NCI-H128 (cell line): ENCODE results near the gene CD276.
"Not testable (repeated sequence)": the region's sequence is repeated elsewhere in the genome, so short reads cannot be mapped to it uniquely, and the experiment has no call there.

ENCODE experiments used
- DNase-seq: peaks from one replicate; lab custom pipeline; 2025; ENCODE audit not compliant: unreplicated experiment; lab: John Stamatoyannopoulos, UW

Gene CD276

DNA sequence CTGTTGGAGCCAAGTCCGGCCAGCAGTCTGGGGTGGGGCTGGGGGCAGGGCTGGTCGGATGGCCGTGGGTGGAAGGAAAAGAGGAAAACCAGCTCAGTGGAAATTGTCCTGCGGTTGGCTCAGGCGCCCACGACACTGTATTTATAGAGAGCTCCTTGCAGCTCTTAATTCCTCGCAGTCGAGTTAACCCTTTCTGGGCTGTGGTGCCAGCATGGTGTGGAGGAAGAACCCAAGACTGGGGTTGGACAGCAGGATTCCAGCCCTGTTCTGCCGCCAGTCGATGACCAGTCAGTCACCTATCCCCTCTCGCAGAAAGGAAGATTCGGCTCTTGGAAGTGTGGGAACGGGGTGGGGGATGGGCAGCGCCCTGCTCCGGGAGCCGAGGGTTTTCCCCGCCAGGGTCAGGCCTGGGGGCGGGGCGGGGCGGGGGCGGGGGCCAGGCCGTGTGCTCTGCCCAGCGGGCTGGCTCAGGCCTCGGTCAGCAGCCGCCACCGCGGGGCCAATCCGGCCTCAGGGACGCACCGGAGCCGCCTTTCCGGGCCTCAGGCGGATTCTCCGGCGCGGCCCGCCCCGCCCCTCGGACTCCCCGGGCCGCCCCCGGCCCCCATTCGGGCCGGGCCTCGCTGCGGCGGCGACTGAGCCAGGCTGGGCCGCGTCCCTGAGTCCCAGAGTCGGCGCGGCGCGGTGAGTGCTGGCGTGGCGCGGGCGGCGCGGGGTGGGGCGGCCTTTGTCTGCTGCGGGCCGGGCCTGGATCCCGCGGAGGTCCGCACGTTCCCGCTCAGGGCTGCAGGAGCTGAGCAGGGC, at the start of gene CD276:
TSS of gene CD276 (plus strand) at position 607 of the 804 bp plus-strand sequence. CDS start 15,257 bp downstream, outside the sequence.
- no peak for DNase-seq

DNA sequence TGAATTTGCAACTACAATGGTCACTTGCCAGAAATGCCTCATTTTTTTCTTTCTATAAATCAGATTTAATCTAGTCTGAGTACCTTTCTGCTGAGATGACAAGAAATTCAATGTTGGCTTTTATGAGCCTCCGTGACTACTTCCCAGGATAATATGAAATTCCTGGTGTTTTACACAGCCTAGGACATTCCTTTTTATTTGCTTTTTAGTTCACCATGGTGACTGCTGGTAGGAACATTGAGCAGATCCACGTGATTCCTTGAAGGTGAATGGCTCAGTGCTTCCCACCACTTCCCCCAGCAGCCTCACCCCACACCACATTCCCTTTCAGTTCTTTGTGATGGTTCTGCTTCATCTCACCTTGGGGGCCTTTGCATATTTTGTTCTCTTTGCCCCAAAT, 46.7 kb upstream of the CD276 start:
- no peak for DNase-seq

DNA sequence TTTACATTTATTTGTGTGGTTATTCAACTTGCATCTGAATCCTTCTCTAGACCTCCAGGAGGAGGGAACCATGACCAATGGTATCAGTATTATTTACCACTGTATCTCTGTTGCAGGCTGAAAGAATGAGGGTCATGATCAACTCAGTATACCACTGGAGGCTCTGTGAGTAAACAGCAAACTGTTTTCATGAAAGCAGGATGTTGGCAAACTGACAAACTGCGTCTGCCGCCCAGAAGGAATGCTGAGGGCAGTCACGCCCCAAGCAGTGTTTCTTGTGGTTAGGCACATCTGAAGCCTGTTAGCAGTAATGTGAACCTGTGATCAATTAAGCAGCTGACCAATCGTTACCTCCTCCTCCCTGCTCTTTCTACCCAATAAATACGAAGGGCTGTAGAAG, 44.7 kb upstream of the CD276 start:
- DNase-seq, result not testable (repeated sequence)

DNA sequence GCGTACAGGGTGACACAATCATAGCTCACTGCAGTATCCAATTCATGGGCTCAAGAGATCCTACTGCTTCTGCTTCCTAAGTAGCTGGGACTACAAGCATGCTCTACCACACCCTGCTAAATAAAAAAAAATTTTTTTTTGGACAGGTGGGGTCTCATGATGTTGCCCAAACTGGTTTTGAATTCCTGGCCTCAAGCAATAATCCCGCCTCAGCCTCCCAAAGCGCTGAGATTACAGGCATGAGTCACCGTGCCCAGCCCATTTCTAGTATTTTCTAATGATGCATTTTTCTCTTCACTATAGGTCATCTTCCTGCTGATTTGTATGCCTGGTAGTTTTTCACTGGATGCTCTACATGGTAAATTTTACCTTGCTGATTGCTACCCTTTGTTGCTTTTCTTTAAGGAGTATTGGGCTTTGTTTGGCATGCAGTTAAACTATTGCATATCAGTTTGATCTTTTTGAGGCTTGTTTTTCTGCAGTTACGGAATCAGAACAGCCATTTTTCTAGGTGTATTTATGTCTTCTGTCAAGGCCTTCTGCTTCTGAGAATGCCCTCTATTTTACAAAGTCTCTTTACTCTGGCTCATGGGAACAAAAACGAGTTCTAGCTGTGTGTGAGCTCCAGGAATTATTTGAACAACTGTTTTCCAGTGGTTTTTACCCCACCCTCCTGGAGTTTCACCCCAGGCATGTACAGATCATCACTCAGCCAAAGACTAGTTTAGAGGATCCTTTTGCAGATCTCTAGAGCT, 36.7 kb upstream of the CD276 start:
- no peak for DNase-seq

DNA sequence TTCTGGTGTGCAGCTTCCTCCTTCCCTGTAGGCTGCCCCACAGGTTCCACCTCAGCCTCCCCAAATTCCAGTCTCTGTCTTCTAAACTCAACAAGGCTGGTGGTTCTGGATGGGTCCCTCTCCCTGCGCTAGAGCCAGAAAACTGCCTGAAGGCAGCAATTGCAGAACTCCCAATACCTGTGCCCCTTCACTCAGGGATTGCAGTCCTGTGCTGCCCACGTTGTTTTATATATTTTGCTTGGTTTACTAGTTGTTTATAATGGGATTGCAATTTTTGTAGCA, 36.2 kb upstream of the CD276 start:
- no peak for DNase-seq

DNA sequence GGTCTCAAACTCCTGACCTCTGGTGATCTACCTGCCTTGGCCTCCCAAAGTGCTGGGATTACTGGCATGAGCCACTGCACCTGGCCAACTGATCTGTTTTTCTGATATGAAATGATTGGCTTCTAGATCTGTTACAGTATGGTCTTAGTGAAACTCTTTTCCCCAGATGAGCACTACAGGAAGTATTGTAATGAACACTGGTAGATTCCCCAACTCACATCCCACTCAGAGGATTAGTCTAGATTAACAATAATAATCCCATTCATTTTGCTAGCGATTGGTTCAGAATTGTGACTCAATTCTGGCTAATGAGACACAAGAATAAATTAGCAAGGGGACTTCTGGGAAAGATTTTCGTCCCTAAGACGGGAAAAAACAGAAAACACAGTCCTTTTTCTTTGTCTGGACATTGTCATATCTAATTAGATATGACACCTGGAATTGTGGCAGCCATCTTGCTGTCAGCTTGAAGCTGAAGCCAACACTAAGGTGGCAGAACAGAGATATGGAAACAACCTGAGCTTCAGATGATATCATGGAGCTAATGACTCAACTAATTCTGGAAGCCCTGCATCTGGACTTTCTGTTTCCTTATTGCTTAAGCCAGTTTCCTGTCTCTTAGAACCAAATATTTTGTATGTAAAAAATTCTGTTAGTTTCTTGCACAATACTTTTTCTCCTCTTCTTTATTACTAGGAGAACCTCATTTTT, 33.6 kb upstream of the CD276 start:
- DNase-seq, result no peak

DNA sequence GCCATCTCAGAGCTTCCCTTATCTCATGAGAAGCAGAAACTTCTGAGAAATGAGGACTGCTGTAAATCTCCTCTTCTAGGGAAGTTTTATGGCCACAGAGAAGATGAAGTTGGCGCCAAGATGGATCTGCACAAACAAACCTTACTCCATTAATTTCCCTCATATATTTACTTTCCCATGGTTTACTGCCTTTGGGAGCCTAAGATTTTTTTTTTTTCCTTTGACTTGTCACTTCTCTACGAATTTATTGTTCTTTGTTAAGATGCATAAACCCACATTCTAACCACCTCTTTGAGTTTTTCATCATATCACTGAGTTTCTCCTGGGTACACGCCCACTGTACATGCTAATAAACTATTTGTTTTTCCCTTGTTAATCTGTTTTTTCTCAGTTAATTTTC, 29.5 kb upstream of the CD276 start:
- no peak for DNase-seq

DNA sequence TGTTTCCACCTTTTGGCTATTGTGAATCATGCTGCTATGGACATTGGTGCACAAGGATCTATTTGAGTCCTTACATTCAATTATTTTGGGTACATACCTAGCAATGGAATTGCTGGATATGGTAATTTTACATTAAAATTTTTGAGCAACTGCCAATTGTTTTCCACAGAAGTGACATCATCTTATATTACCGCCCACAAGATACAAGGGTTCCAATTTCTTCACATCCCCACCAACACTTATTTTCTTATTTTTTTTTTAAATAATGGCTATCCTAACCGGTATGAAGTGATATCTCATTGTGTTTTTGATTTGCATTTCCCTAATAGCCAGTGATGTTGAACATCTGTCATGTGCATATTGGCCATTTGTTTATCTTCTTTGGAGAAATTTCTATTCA, 28.5 kb upstream of the CD276 start:
- DNase-seq, result no peak

DNA sequence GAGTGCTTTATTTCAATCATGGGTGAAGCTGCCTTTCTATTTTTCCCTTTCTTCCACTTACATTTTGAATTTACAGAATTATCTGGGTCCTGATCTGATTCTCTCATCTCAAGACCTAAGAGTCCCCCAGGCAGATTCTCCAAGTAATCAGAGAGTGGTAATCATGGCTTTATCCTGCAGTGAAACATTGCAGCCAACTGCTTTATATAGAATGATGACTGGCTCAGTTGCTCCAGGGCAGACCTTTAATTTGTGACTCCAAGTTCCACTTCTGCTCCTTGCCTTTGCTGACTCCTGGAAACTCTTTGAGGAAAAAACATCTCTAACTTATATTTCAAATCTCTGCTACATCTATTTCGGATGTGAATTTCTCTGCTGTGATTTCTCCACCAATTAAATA, 25.5 kb upstream of the CD276 start:
- DNase-seq, result no peak

DNA sequence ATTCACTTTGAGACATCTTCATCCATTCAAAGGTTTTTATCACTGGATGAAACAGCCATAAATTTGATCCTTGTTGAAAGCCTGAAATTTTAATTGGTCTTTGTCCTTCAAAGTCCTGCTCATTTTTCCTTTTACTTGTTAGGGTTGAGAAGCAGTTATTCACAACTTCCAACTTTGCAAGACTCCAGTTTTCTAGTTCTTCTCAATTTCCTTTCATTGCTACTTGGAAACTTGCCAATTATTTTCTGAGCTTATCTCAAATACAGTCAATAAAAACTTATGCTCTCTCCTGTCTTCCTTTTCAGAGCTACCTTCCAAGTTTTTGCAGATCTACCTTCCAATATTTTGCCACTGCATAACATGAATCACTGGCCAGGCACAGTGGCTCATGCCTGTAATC, 23.7 kb upstream of the CD276 start:
- no peak for DNase-seq

DNA sequence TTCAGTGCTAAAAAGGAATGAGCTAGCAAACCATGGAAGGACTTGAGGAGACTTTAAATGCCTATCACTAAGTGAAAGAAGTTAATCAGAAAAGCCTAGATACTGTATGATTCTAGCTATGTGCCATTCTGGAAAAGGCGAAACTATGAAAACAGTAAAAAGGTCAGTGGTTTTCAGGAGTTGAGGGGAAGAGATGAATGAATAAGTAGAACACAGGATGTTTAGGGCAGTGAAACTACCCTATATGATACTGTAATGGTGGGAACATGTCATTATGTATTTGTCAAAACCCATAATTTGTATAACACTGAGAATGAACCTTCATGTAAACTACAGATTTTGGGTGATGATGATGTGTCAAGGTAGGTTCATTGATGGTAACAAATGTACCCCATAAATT, 9.6 kb upstream of the CD276 start:
- DNase-seq, result no peak

DNA sequence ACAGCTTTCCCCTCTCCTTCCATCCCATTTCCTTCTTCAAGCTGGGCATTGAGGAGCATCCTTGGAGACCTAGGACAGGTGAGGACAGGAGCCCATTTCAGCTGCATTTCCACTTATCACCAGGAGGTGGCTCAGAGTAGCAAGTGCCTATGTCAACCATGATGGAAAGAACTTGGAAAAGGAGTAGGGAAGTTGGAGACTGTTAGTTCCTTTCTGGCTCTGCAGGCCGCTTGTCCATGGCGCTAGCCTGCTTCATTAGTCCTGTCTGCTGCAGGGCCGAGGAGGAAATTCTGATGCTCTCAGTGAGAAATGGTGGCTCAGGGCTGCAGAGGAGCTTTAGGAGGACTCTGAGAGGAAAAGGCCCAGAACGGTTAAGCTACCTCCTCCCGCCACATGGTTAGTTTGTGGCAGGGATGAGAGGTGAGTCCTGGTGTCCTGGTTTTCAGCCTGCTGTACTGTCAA, 7.0 kb upstream of the CD276 start:
- no peak for DNase-seq

DNA sequence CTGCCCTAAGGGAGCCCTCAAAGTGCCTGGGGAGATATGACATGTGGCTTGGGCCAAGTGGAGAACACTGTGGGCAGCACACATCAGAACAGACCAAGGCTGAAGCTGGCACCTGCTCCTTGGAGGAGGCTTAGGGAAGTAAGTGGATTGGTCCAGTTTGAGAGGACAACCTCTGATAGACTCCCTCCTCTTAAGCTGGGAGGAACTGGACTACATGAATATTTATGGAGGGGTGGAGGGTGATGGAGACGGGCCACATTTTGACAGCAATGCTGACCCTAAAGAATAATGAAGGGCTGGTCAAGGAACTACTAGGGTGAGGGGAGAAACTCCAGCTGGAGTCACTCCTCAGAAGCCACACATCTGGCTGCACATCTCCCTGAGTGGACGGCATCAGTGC, 6.5 kb upstream of the CD276 start:
- no peak for DNase-seq

DNA sequence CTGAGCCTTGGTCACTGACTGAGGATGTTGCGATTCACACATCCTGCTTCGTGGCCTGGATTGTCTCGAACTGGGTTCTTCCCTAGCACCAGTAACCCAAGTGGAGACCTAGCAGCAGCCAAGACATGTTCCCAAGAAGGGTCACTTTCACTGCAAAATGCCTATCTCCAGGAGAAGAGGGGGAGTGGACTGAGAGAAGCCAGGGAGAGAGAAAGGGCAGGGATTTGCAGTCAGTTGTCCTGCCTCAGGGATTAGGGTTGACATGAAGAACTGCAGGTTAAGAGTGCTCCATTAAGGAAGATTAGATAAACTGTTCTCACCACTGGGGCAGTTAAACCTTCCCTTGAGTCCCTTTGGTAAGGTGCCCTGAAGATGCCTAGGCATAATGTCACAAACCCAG, 5.7 kb upstream of the CD276 start:
- no peak for DNase-seq

DNA sequence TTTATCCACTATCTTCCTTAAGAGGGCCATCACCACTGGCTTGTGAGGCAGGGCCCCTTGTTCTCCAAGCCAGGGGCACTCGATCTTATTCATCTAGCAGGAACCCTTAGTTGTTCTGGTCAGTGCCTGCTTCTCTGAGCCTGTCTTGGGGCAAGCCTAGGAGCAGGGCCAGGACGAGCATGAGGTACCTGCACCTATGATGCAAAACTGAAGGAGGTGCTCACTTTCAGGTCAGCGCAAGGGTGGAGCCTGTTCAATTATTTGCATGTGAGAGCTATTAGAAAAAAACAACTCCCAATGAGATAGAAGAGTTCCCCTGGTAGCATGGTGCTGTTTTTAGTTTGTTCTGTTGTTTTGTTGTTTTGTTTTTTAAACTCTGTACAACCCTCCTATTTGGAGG, 5.0 kb upstream of the CD276 start:
- DNase-seq, result no peak

DNA sequence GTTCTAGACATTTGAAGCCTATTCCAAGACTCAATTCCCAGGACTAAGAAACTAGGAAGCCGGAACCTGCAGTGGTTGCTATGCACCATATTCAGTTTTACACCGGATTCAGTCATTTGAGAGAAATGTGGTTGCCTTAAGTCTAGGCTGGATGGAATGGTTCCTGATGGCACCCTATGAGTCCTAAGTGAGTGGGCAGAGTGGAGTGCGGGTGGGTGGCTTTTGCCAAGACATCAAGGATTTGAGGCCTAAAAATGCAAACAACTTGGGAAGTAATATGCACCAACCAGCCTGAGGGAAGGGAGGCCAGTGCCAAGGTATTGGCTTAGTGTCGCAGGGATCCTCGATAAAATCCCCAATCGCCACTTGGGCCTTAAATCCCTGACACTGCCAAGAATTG, 4.2 kb upstream of the CD276 start:
- no peak for DNase-seq

DNA sequence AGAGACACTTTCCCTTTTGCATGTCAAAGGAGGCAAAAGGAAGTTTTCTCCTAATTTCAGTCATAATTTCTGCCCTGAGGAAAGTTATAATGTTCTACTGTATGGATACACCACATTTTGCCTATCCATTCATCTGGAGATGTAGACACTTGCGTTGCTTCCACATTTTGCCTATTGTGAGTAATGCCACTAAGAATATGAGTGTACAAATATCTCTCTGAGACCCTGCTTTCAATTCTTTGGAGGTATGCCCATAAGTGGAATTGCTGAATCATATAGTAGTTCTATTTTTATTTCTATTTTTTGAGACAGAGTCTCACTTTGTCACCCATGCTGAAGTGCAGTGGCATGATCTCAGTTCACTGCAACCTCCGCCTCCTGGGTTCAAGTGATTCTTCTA, 3.6 kb upstream of the CD276 start:
- no peak for DNase-seq

DNA sequence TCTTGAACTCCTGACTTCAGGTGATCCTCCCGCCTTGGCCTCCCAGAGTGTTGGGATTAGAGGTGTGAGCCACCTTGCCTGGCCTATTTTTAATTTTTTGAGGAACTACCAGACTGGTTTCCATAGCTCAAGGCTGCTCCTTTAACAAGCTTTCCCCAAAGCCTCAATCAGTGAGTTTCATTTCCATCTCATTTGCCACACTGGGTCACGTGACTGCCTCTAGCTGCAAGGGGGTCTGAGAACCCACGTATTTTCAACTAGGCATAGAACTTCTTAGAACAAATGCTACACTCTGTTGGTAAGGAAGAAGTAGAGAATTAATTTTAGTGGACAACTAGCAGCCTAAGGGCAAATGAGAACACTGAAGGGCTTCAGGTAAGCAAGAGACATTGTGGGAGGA, 3.1 kb upstream of the CD276 start:
- no peak for DNase-seq

DNA sequence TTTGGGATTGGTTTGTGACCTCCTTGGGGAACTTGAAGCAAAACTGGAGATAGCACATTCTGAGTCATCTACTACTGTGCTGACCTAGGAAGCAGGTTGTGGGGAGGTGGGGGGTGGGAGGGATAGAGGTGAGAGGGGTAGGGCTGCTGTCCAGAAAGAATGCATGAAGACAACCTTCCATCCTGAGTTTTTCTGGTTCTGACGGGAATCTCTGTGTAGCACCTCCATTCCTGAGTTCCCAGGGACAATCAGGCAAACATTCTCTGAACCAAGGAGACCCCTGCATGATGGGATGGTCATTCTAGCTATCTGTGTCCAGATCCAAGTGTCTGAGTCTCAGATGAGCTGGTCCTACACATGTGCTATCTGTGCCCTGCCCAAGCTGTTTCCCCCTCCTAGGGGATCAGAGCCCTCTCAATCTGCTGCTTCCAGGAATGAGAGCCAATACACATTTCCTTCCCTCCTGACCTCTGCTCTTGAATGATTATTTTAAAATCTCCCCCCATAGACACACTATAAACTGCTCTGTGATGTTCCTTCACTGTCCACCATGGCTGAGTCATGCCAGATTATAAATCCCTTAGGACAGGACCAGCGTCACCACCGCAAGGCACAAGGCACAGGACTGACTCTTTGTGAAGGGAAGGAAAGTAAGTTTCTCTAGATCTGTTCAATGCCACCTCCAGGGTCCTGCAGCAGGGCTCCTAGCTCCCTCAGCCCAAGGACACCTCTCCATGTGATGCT, 2.2 kb upstream of the CD276 start:
- DNase-seq, result no peak

DNA sequence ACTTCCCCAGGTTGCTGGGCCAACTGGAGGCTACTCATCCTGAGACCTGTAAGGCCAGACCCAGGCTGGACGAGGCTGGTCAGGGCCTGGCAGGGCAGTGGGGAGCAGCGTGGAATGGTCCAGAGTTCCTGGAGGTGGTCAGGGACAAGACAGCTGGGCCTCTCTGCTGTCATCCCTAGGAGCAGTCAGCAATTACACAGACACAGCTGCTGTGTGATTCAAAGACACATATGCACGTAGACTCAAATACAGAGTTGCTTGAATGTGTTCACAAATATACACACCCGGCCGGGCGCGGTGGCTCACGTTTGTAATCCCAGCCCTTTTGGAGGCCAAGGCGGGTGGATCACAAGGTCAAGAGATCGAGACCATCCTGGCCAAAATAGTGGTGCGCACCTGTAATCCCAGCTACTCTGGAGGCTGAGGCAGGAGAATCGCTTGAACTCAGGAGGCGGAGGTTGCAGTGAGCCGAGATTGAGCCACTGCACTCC, 1.5 kb upstream of the CD276 start:
- DNase-seq, result no peak

DNA sequence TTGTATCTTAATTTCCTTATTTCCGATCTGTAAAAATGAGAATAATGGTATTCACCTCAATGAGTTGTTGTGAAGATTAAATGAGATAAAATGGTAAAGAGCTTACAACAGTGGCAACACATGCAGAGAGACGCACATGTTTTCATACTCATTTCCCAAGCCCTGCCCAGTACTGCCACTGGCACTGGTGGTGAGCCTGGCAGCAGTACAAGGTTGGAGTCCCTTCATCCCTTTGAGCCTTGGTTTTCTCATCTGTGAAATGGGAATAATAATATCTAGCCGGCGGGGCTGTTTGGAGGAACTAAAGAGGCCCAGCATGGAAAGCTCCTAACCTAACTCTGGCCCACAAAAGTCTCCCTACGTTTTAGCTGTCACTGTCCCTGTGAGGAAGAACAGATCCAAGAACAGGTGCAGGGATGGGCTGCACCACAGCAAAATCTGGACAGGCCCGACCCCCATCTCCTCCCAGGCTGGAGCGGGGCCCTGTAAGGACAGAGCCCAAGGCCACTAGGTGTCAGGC, 866 bp upstream of the CD276 start:
- no peak for DNase-seq
